Keratinocyte (primary cell): ENCODE results near the gene SPRY2. TPM values are rescaled to one million over a fixed set of nuclear protein-coding genes. Genes with fewer than 3 reads are reported as not detected.

Source experiments
- DNase-seq: peaks from one replicate; pipeline ENCODE4 v3.0.0-alpha.2; 2011; ENCODE audit warnings: low read depth, missing footprints, low spot score
- FAIRE-seq: peaks from 2 replicates; lab custom pipeline; 2011; peaks lifted over from hg19 to GRCh38; lab: Jason Lieb, UNC
- H2AFZ ChIP-seq: 2 replicates; pipeline ENCODE4 v1.6.0; 2012; ENCODE audit warnings: low read length, control low read depth, inconsistent platforms; ENCODE audit not compliant: control insufficient read depth
- H3K27ac ChIP-seq: 2 replicates; pipeline ENCODE4 v1.5.1; 2011; ENCODE audit warnings: low read length; ENCODE audit not compliant: control insufficient read depth, insufficient read depth
- H3K27me3 ChIP-seq: 3 replicates; pipeline ENCODE4 v1.6.0; 2011; ENCODE audit warnings: low read length; ENCODE audit not compliant: control insufficient read depth, insufficient read depth; ENCODE audit errors: extremely low read depth
- H3K36me3 ChIP-seq, 2 experiments: 2 replicates in 1 of 2; 3 replicates in 1 of 2; pipeline ENCODE4 v1.5.1; 2011; ENCODE audit warnings: low read length in 2 of 2, mild to moderate bottlenecking in 1 of 2; ENCODE audit not compliant: control insufficient read depth in 2 of 2, insufficient read depth in 2 of 2; ENCODE audit errors: extremely low read depth in 1 of 2
- H3K4me1 ChIP-seq: 3 replicates; pipeline ENCODE4 v1.5.1; 2011; ENCODE audit warnings: low read length; ENCODE audit not compliant: control insufficient read depth, insufficient read depth; ENCODE audit errors: extremely low read depth
- H3K4me2 ChIP-seq: 3 replicates; pipeline ENCODE4 v1.6.0; 2011; ENCODE audit warnings: low read depth, low read length; ENCODE audit not compliant: control insufficient read depth, insufficient read depth; ENCODE audit errors: extremely low read depth
- H3K4me3 ChIP-seq, 3 experiments: fragments of 200-600 bp in 1 of 3; sonication (generic) in 1 of 3; 2 replicates in 2 of 3; 3 replicates in 1 of 3; pipeline ENCODE4 v1.5.1; 2011 to 2016; ENCODE audit warnings: low read length in 3 of 3, mild to moderate bottlenecking in 3 of 3, control low read depth in 2 of 3, inconsistent platforms in 1 of 3, low read depth in 1 of 3, mixed read lengths in 1 of 3, mixed run types in 1 of 3, moderate library complexity in 1 of 3; ENCODE audit not compliant: control insufficient read depth in 2 of 3, insufficient read depth in 2 of 3; ENCODE audit errors: extremely low read depth in 1 of 3
- H3K79me2 ChIP-seq: 2 replicates; pipeline ENCODE4 v1.6.0; 2012; ENCODE audit warnings: low read length; ENCODE audit not compliant: control insufficient read depth, insufficient read depth
- H3K9ac ChIP-seq: 3 replicates; pipeline ENCODE4 v1.6.0; 2011; ENCODE audit warnings: low read length; ENCODE audit not compliant: control insufficient read depth, insufficient read depth; ENCODE audit errors: extremely low read depth
- H3K9me1 ChIP-seq: 3 replicates; pipeline ENCODE4 v1.6.0; 2011; ENCODE audit warnings: low read length; ENCODE audit not compliant: control insufficient read depth, insufficient read depth; ENCODE audit errors: extremely low read depth
- H3K9me3 ChIP-seq: 2 replicates; pipeline ENCODE4 v1.5.1; 2012; ENCODE audit warnings: low read depth, low read length; ENCODE audit not compliant: control insufficient read depth
- H4K20me1 ChIP-seq: 3 replicates; pipeline ENCODE4 v1.6.0; 2011; ENCODE audit warnings: low read length; ENCODE audit not compliant: control insufficient read depth, insufficient read depth; ENCODE audit errors: extremely low read depth
- CTCF ChIP-seq, 3 experiments: IDR thresholded peaks in 1 of 3; conservative IDR thresholded peaks in 1 of 3; optimal IDR thresholded peaks in 1 of 3; 2 replicates in 2 of 3; 3 replicates in 1 of 3; pipeline versions ENCODE3 to v1.5.1; 2011; ENCODE audit warnings: low read length in 3 of 3, mild to moderate bottlenecking in 3 of 3, moderate library complexity in 2 of 3, control low read depth in 1 of 3, inconsistent platforms in 1 of 3; ENCODE audit not compliant: insufficient read depth in 2 of 3; ENCODE audit errors: extremely low read depth in 1 of 3
- EZH2 ChIP-seq: IDR thresholded peaks from one replicate; pipeline ENCODE4 v1.6.1; 2012; ENCODE audit warnings: inconsistent platforms, mild to moderate bottlenecking, low read length, moderate library complexity
- dilution Hi-C: fragments of 300-500 bp; cut with MboI; formaldehyde crosslinking; loops from one replicate; pipeline ENCODE4 v1.7.0; 2020; ENCODE audit warnings: low sequenced_read_pairs; ENCODE audit not compliant: extremely low pct_ligation_motif_present
- polyA plus RNA-seq, 5 experiments: library from polyadenylated mRNA; depleted of rRNA in 3 of 5; stranded (reverse) in 3 of 5; stranded (forward) in 1 of 5; unstranded in 1 of 5; fragments of >200 nt; gene quantifications; 1 replicate in 1 of 5; 2 replicates in 3 of 5; 3 replicates in 1 of 5; pipeline versions ENCODE4 v1.2.1 to v1.2.3, GENCODE V29; 2011 to 2012; ENCODE audit warnings: missing spikeins in 2 of 5, low read depth in 1 of 5, low replicate concordance in 1 of 5

Gene SPRY2
- polyA plus RNA-seq, 1 donor (not counting 4 experiments of a cell fraction or from before 2014, with no cell fraction given): 28.4 TPM

- Histone ChIP-seq H3K36me3 (no peaks in the 10 kb centered on the region), H3K9me3 (no peaks in the 10 kb centered on the region), H3K4me1 (no peaks in the 10 kb centered on the region), H3K27ac (no peak overlapping the region), H3K27me3 (no peaks in the 10 kb centered on the region), H3K9ac (no peak overlapping the region), H2AFZ (no peak overlapping the region), H3K9me1 (no peaks in the 10 kb centered on the region), H3K4me2 (no peak overlapping the region), H3K79me2 (no peaks in the 10 kb centered on the region), H4K20me1 (no peaks in the 10 kb centered on the region), H3K4me3 (no peak overlapping the region)
- dilution Hi-C loops: no loop called here
- TF ChIP-seq EZH2 (no peak), CTCF (optimal IDR thresholded peaks at IDR 0.05 in 1 of 3, IDR thresholded peaks at IDR 0.05 in 1 of 3, conservative IDR thresholded peaks at IDR 0.05 in 1 of 3; ENCODE audit: extremely low read depth in 1 of 3, insufficient read depth in 2 of 3, low read length in 3 of 3) (no peak)
- FAIRE-seq (no peak), DNase-seq (no peak)
These were observed 45.7 kb upstream of the SPRY2 start for GRCh38 chr13:80386592-80386991.

GRCh38 chr13:80386002-80386401, 45.1 kb upstream of the SPRY2 start:
- H3K4me2 ChIP-seq: no peak overlapping the region
- no peak overlapping the region for H2AFZ ChIP-seq
- TF ChIP-seq EZH2: no peak
- no peak for TF ChIP-seq CTCF (optimal IDR thresholded peaks at IDR 0.05 in 1 of 3, IDR thresholded peaks at IDR 0.05 in 1 of 3, conservative IDR thresholded peaks at IDR 0.05 in 1 of 3; ENCODE audit: extremely low read depth in 1 of 3, insufficient read depth in 2 of 3, low read length in 3 of 3)
- no peak overlapping the region for H3K27ac ChIP-seq
- dilution Hi-C loops: no loop called here
- no peak for DNase-seq
- H4K20me1 ChIP-seq: no peaks in the 10 kb centered on the region
- H3K36me3 ChIP-seq: no peaks in the 10 kb centered on the region
- no peak for FAIRE-seq
- H3K9ac ChIP-seq: no peak overlapping the region
- no peaks in the 10 kb centered on the region for H3K79me2 ChIP-seq
- H3K4me1 ChIP-seq: no peaks in the 10 kb centered on the region
- no peaks in the 10 kb centered on the region for H3K27me3 ChIP-seq
- no peak overlapping the region for H3K4me3 ChIP-seq
- H3K9me3 ChIP-seq: no peaks in the 10 kb centered on the region
- H3K9me1 ChIP-seq: no peaks in the 10 kb centered on the region
